Measurements from ENCODE around the gene CNKSR3. TPM values are rescaled to one million over a fixed set of nuclear protein-coding genes. Genes with fewer than 3 reads are reported as not detected.

CNKSR3 gene
- total and polyA plus RNA-seq, 2 of the 8 experiments (the other 6 are each of a cell fraction or from before 2014, with no cell fraction given) = 1.2 to 6.2 TPM

DNA sequence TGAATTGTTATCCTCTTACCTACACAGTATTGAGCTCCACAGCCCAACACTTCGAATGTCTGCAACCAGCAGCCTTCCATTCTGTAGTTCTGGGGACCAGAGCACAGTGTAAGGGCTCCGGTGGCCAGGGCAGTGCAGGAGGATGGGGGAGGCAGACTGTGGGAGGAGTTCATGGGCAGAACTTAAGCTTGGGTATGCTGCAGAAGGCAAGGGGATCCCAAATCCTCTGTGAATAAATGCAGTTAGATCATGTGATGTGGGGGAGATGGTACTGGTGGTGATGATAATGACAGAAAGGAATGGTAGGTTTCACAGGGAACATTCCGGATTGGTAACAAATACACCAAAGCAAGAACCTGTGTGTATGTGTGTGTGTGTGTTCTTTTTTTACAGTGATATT, 26.5 kb upstream of the CNKSR3 start:
- no peak overlapping the region for H2BK15ac ChIP-seq (ENCODE audit: low read length)
- H3K14ac ChIP-seq (ENCODE audit: insufficient read length) = peak overlapping the region; percentile 9
- no peak overlapping the region for H2BK12ac ChIP-seq (ENCODE audit: low read depth, low read length)
- no peaks in the 10 kb centered on the region for H3K79me2 ChIP-seq (ENCODE audit: control insufficient read depth in 1 of 2, insufficient read depth in 2 of 2, low read length in 2 of 2)
- no peaks in the 10 kb centered on the region for H3K79me1 ChIP-seq (ENCODE audit: low read depth, low read length)
- peaks cover 5 to 16% (median 14%) of the 10 kb centered on the region in 4 experiments for H3K4me1 ChIP-seq (replicated peaks in 1 of 4; ENCODE audit: control insufficient read depth in 3 of 4, insufficient read depth in 4 of 4, low read length in 3 of 4)
- FAIRE-seq (peak; percentile 32), DNase-seq (ENCODE audit: low read depth in 1 of 2, low spot score in 2 of 2) (no peak)
- H2BK5ac ChIP-seq (ENCODE audit: low read depth, low read length) = no peak overlapping the region
- peaks cover 0 to 3% (median 0%) of the 10 kb centered on the region in 4 experiments; a peak in 3 of 7 replicates for H3K27me3 ChIP-seq (replicated peaks in 1 of 4; ENCODE audit: control insufficient read depth in 3 of 4, extremely low read depth in 1 of 4, insufficient read depth in 3 of 4, low read length in 3 of 4)
- 90% methylated on average over 3 of the region's 3 CpGs; no CpG with 5 or more reads in 1 of the 2 experiments for WGBS, 2 experiments (ENCODE audit: extremely low coverage in 1 of 2, insufficient coverage in 1 of 2, insufficient read length in 1 of 2, insufficient replicate concordance in 2 of 2, low coverage in 1 of 2, low lambda C conversion rate in 2 of 2, missing lambda C conversion rate in 1 of 2)
- H3K23me2 ChIP-seq (ENCODE audit: low read depth, low read length) = no peaks in the 10 kb centered on the region
- no peak overlapping the region for H3K23ac ChIP-seq (ENCODE audit: insufficient read length)
- H3K4me3 ChIP-seq (ENCODE audit: extremely low read depth in 1 of 4, insufficient read depth in 2 of 4, low read depth in 3 of 4, low read length in 4 of 4) = no peak overlapping the region
- no peaks in the 10 kb centered on the region for H4K20me1 ChIP-seq (replicated peaks in 1 of 2; ENCODE audit: control insufficient read depth in 1 of 2, insufficient read depth in 2 of 2, low read length in 2 of 2)
- ChIA-PET CTCF (ENCODE audit: partially characterized antibody) (interaction anchor here (1.0 to 1.4 kb wide), 4 partner anchors 17 to 36 kb away, joined by 3 to 4 read pairs (median 4); no protein-coding TSS in a partner anchor), POLR2A (ENCODE audit: partially characterized antibody) (interaction anchor here (0.9 to 1.4 kb wide), 2 partner anchors 27 to 33 kb away, joined by 3 read pairs; partner anchors contain the start of gene CNKSR3)
- H3K56ac ChIP-seq (replicated peaks; ENCODE audit: insufficient read length, low read depth, low read length) = no peak overlapping the region
- H3K4me2 ChIP-seq (ENCODE audit: insufficient read depth in 1 of 2, low read depth in 2 of 2, low read length in 2 of 2) = no peak overlapping the region
- H3K9ac ChIP-seq (replicated peaks in 1 of 4; ENCODE audit: extremely low read depth in 1 of 4, low read depth in 3 of 4, low read length in 3 of 4) = no peak overlapping the region
- no peaks in the 10 kb centered on the region for H3K36me3 ChIP-seq (ENCODE audit: control insufficient read depth in 2 of 4, insufficient read depth in 4 of 4, low read length in 3 of 4)
- H2AK5ac ChIP-seq (ENCODE audit: low read depth, low read length) = no peak overlapping the region
- H3K18ac ChIP-seq (ENCODE audit: extremely low read depth, low read length) = no peak overlapping the region
- no peak overlapping the region for H4K91ac ChIP-seq (replicated peaks; ENCODE audit: insufficient read length, low read length)
- H2AFZ ChIP-seq (ENCODE audit: low read length) = no peak overlapping the region
- no peak overlapping the region for H3K27ac ChIP-seq (ENCODE audit: low read depth, low read length)
- H3K9me3 ChIP-seq (ENCODE audit: insufficient read depth in 2 of 2, low read depth in 1 of 2, low read length in 1 of 2) = no peaks in the 10 kb centered on the region
- no peak overlapping the region for H2BK20ac ChIP-seq (ENCODE audit: low read length)
- H2BK120ac ChIP-seq (replicated peaks; ENCODE audit: low read depth, low read length) = no peak overlapping the region
- H3K4ac ChIP-seq (replicated peaks; ENCODE audit: insufficient read length, low read depth, low read length) = no peak overlapping the region
- H4K8ac ChIP-seq (ENCODE audit: extremely low read depth, insufficient read depth, low read length) = no peak overlapping the region
- H4K5ac ChIP-seq (ENCODE audit: insufficient read length, low read depth, low read length) = no peak overlapping the region
- TF ChIP-seq RAD21 (IDR thresholded peaks at IDR 0.05 in 1 of 2, conservative IDR thresholded peaks at IDR 0.05 in 1 of 2; ENCODE audit: low read depth in 2 of 2, low read length in 2 of 2) = no peak
- no peak for TF ChIP-seq CHD2 (IDR thresholded peaks at IDR 0.05; ENCODE audit: low read length)
